Stimulated activated CD4-positive, alpha-beta T cell treated with anti-CD3 and anti-CD28 coated beads, Interleukin-4, amount 100 ng/mL, for 1 hour (primary cell): ENCODE data around the gene CCDC57.

Experiments used
- DNase-seq: peaks from one replicate; pipeline ENCODE4 v3.0.0-alpha.2; 2020

CCDC57 gene

GRCh38 chr17:82103553-82104451 is 108.8 kb downstream of the CCDC57 start:
- DNase-seq, result no peak

GRCh38 chr17:82101767-82102679 is 110.6 kb downstream of the CCDC57 start:
- no peak for DNase-seq

- no peak for DNase-seq
Observed at GRCh38 chr17:82101301-82101715, 111.3 kb downstream of the CCDC57 start.

- DNase-seq, result no peak
Observed at GRCh38 chr17:82100502-82101298, 111.9 kb downstream of the CCDC57 start.

- DNase-seq, result no peak
Observed at GRCh38 chr17:82098939-82099763, 113.5 kb downstream of the CCDC57 start.

GRCh38 chr17:82098169-82098938 is 114.3 kb downstream of the CCDC57 start, which contains the start of gene FASN:
TSS of gene FASN (minus strand) at chr17:82098236. CDS start at chr17:82096445, 1,791 bp downstream.
- peak; percentile 95 for DNase-seq

GRCh38 chr17:82097919-82098168 is 114.8 kb downstream of the CCDC57 start:
- no peak for DNase-seq

GRCh38 chr17:82097184-82097918 is 115.3 kb downstream of the CCDC57 start:
- DNase-seq, result peak; percentile 58

- DNase-seq, result no peak
Observed at GRCh38 chr17:82096709-82097183, 115.9 kb downstream of the CCDC57 start.

GRCh38 chr17:82095777-82096708 is 116.6 kb downstream of the CCDC57 start:
- no peak for DNase-seq

GRCh38 chr17:82094931-82095776 is 117.5 kb downstream of the CCDC57 start:
- DNase-seq, result no peak

GRCh38 chr17:82092995-82093751 is 119.5 kb downstream of the CCDC57 start:
- no peak for DNase-seq

GRCh38 chr17:82092628-82092994 is 120.0 kb downstream of the CCDC57 start:
- peak; percentile 2 for DNase-seq

GRCh38 chr17:82092094-82092586 is 120.5 kb downstream of the CCDC57 start:
- DNase-seq, result no peak

GRCh38 chr17:82091264-82092066 is 121.2 kb downstream of the CCDC57 start:
- DNase-seq, result no peak

- DNase-seq, result peak; percentile 1
Observed at GRCh38 chr17:82090549-82091263, 121.9 kb downstream of the CCDC57 start.
